ENCODE results near the gene TAF11L7.
"Not testable (repeated sequence)": the region's sequence is repeated elsewhere in the genome, so short reads cannot be mapped to it uniquely, and the experiment has no call there.

Gene TAF11L7

DNA sequence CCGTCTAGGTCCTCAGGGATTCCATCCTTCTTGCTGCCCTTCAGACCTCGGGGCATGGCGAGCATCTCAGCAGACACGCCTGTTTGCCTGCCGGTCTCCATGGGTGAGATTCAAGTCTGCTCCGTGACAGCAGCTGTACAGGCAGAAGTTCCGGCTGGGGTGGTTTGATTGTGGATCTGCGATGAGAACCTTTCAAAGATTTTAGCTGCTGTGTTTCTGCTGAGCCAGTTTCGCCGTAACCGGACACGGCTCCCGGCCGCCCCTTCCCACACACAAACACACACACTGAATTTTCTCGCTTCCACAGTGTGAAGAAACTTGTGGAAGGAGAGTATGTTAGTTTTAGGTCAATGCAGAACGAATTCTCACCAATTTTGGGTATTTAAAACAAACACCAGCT, at the start of gene TAF11L7:
TSS of gene TAF11L7 (minus strand) at position 101 of the 400 bp plus-strand sequence.
- DNase-seq, result not testable (repeated sequence)

DNA sequence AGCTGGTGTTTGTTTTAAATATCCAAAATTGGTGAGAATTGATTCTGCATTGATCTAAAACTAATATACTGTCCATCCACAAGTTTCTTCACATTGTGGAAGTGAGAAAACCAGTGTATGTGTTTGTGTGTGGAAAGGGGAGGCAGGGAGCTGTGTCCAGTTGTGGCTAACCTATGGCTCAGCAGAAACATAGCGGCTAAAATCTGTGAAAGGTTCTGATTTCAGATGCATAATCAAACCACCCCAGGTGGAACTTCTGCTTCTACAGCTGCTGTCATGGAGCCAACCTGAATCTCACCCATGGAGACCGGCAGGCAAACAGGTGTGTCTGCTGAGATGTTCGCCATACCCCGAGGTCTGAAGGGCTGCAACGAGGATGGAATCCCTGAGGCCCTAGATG, 48.6 kb upstream of the TAF11L7 start, which contains the start of gene TAF11L14:
TSS of gene TAF11L14 (plus strand) at position 301 of the 400 bp plus-strand sequence.
- no peak for DNase-seq

DNA sequence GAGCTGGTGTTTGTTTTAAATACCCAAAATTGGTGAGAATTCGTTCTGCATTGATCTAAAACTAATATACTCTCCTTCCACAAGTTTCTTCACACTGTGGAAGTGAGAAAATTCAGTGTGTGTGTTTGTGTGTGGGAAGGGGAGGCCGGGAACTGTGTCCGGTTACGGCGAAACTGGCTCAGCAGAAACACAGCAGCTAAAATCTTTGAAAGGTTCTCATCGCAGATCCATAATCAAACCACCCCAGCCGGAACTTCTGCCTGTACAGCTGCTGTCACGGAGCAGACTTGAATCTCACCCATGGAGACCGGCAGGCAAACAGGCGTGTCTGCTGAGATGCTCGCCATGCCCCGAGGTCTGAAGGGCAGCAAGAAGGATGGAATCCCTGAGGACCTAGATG, 46.2 kb upstream of the TAF11L7 start, which contains the start of gene TAF11L13:
TSS of gene TAF11L13 (plus strand) at position 301 of the 400 bp plus-strand sequence.
- not testable (repeated sequence) for DNase-seq

DNA sequence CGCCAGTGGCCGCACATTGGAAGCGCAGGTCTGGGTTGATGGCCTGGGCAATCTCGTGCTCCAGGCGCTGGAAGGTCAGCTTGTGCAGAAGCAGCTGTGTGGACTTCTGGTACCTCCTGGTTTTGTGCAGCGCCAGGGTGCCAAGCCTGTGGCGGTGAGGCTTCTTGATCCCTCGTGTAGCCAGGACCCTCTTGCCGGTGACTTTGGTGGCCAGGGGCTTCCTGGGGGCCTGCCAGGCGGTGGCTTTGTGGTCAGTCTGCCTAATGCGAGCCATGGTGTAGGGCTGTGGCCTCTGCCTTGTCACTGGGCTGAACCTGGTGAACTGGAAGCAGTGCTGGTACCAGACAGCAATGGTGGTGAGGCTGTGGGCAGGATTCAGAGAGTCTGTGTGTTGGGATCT, 40.1 kb upstream of the TAF11L7 start:
- DNase-seq, result no peak

DNA sequence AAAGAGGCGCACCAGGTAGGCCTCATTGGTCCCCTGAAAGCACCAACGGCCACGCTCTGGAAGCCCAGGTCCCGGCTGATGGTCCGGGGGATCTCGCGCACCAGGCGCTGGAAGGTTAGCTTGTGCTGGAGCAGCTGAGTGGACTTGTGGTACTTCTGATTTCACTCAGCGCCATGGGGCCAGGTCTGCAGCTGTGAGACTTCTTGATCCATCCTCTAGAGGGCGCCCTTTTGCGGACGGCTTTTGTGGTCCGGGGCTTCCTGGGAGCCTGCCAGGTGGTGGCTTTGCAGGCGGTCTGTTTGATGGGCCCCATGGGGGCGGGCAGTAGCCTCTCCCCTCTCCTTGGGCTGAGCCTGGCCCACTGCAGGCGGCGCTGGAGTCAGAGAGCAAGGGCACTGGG, 35.1 kb upstream of the TAF11L7 start:
- no peak for DNase-seq

DNA sequence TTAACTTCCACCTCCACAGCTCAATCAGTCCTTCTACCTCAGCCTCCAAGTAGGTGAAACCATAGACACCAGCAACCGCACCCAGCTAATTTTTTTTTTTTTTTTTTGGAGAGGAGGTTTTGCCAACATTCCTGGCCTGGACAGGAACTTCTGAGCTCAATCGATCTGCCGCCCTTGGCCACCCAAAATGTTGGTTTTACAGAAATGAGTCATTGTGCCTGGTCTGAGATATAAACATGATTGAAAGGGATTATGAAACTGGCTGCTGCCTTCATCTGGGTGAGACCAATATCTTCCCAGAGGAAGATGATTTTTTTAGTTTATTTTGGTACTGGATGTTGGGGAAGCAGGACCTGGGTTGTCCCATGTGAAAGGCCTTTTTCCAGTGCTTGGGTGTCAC, 33.8 kb upstream of the TAF11L7 start:
- DNase-seq, result no peak

DNA sequence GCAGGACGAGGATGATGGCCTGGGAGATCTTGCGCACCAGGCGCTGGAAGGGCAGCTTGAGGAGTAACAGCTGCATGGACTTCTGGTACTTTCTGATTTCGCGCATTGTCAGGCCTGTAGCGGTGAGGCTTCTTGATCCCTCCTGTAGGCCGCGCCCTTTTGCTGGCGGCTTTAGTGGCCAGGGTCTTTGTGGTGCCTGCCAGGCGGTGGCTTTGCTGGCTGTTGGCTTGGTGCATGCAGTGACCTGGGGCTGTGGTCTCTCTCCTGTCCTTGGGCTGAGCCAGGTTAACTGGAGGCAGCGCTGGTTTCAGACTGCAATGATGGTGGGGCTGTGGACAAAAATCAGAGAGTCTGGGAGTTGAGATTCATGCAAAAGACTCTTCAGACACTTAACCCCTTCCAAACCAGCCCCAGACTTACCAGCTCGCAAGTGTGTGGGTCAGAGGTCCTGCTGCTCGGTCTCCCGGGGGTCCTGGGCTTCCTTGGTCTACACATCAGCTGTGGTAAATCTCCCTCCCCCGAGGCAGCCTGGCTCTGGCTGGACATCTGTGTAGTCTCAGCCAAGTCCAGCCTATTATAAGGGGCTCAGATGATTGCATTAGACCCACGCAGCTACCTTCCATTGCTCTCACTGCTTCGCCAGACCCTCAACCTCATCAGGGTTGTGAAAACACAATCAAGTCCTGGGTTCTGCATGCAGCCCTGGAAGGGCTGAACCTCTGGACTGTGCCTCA, 29.5 kb upstream of the TAF11L7 start:
- no peak for DNase-seq

DNA sequence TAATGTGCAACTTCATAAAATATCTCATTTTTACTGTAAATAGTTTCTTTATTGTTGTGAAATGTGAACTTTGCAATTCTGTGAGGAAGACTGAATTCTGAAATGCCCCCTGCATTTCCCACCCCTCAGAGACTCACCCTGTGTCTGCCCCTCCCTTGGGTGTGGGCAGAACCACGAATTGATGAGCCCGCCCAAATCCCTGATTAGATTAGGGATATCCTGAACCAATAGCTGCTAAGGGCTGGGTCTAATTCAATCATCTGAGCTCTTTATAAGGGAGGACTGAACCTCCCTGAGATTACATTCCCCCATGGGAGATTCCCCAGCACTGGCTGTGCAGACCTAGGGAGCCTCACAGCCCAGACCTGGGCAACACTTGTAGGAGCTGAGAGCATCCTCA, 24.5 kb upstream of the TAF11L7 start, which contains the start of gene TAF11L12:
TSS of gene TAF11L12 (plus strand) at position 301 of the 400 bp plus-strand sequence.
- not testable (repeated sequence) for DNase-seq

DNA sequence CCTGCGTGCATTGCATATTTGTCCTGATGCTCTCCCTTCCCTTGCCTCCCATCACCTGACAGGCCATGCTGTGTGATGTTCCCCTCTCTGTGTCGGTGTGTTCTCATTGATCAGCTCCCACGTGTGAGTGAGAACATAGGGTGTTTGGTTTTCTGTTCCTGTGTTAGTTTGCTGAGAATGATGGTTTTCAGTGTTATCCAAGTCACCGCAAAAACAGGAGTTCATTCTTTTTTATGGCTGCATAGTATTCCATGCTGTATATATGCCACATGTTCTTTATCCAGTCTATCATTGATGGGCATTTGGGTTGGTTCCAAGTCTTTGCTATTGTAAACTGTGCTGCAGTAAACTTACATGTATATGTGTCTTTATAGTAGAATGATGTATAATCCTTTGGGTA, 21.9 kb upstream of the TAF11L7 start:
- not testable (repeated sequence) for DNase-seq

DNA sequence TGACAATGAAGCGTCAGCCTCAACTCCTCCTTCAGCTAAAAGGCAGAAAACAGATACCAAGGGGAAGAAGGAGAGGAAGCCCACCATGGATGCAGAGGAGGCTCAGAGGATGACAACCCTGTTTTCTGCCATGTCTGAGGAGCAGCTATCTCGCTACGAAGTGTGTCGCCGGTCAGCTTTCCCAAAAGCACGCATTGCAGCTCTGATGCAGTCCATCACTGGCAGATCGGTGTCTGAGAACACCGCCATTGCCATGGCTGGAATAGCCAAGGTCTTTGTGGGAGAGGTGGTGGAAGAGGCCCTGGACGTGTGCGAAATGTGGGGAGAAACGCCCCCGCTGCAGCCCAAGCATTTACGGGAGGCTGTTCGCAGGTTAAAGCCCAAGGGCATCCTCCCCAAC, 19.4 kb upstream of the TAF11L7 start:
- no peak for DNase-seq

DNA sequence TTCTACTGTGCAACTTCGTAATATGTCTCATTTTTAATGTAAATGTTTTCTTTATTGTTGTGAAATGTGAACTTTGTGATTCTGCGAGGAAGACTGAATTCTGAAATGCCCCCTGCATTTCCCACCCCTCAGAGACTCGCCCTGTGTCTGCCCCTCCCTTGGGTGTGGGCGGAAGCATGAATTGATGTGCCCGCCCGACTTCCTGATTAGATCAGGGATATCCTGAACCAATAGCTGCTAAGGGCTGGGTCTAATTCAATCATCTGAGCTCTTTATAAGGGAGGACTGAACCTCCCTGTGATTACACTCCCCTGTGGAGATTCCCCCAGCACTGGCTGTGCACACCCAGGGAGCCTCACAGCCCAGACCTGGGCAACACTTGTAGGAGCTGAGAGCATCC, 18.3 kb upstream of the TAF11L7 start, which contains the start of gene TAF11L11:
TSS of gene TAF11L11 (plus strand) at position 304 of the 400 bp plus-strand sequence.
- not testable (repeated sequence) for DNase-seq

DNA sequence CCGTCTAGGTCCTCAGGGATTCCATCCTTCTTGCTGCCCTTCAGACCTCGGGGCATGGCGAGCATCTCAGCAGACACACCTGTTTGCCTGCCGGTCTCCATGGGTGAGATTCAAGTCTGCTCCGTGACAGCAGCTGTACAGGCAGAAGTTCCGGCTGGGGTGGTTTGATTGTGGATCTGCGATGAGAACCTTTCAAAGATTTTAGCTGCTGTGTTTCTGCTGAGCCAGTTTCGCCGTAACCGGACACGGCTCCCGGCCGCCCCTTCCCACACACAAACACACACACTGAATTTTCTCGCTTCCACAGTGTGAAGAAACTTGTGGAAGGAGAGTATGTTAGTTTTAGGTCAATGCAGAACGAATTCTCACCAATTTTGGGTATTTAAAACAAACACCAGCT, 12.2 kb upstream of the TAF11L7 start, which contains the start of gene TAF11L10:
TSS of gene TAF11L10 (minus strand) at position 101 of the 400 bp plus-strand sequence.
- not testable (repeated sequence) for DNase-seq

DNA sequence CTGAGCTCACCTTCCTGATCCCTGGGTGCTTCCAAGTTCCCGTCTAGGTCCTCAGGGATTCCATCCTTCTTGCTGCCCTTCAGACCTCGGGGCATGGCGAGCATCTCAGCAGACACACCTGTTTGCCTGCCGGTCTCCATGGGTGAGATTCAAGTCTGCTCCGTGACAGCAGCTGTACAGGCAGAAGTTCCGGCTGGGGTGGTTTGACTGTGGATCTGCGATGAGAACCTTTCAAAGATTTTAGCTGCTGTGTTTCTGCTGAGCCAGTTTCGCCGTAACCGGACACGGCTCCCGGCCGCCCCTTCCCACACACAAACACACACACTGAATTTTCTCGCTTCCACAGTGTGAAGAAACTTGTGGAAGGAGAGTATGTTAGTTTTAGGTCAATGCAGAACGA, 8.7 kb upstream of the TAF11L7 start, which contains the start of gene TAF11L9:
TSS of gene TAF11L9 (minus strand) at position 140 of the 400 bp plus-strand sequence.
- not testable (repeated sequence) for DNase-seq

DNA sequence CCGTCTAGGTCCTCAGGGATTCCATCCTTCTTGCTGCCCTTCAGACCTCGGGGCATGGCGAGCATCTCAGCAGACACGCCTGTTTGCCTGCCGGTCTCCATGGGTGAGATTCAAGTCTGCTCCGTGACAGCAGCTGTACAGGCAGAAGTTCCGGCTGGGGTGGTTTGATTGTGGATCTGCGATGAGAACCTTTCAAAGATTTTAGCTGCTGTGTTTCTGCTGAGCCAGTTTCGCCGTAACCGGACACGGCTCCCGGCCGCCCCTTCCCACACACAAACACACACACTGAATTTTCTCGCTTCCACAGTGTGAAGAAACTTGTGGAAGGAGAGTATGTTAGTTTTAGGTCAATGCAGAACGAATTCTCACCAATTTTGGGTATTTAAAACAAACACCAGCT, 5.3 kb upstream of the TAF11L7 start, which contains the start of gene TAF11L8:
TSS of gene TAF11L8 (minus strand) at position 101 of the 400 bp plus-strand sequence.
- not testable (repeated sequence) for DNase-seq
